SK-N-SH (cell line): ENCODE data around the gene CELF4. TPM values are rescaled to one million over a fixed set of nuclear protein-coding genes. Genes with fewer than 3 reads are reported as not detected.

ENCODE experiments used
- CTCF ChIA-PET: fragments of 300-600, 350-600 bp; formaldehyde crosslinking; extraction: SDS; loops from one replicate; lab custom pipeline; 2021; lab: Yijun Ruan, JAX
- POLR2A ChIA-PET: fragments of 350-600 bp; sonication (Branson Sonifier 250); formaldehyde crosslinking; extraction: SDS; loops from one replicate; lab custom pipeline; 2020; ENCODE audit warnings: antibody characterized with exemption, inconsistent platforms; lab: Yijun Ruan, JAX
- DNase-seq: peaks from one replicate; pipeline ENCODE4 v3.0.0; 2012
- H2AFZ ChIP-seq: fragments of 200-600 bp; sonication (generic); 2 replicates; pipeline ENCODE4 v1.8.1; 2016; ENCODE audit warnings: antibody characterized with exemption, mild to moderate bottlenecking, low read depth
- H3F3A ChIP-seq: fragments of 200-600 bp; sonication (generic); replicated peaks from 2 replicates; pipeline ENCODE3; 2016; ENCODE audit warnings: antibody characterized with exemption, mild to moderate bottlenecking; ENCODE audit not compliant: insufficient read depth
- H3K27ac ChIP-seq, 2 experiments: fragments of 200-500 bp in 1 of 2; fragments of 200-600 bp in 1 of 2; sonication (Bioruptor generic) in 1 of 2; sonication (generic), shearing (Covaris generic) in 1 of 2; 2 replicates each; pipeline versions ENCODE4 v1.5.1 to v1.6.1; 2014 to 2016; ENCODE audit warnings: low read depth in 2 of 2, inconsistent platforms in 1 of 2, low read length in 1 of 2, mild to moderate bottlenecking in 1 of 2, mixed read lengths in 1 of 2
- H3K27me3 ChIP-seq: fragments of 200-600 bp; sonication (generic), shearing (Covaris generic); 2 replicates; pipeline ENCODE4 v1.6.1; 2016; ENCODE audit warnings: mixed run types; ENCODE audit not compliant: insufficient read depth
- H3K36me3 ChIP-seq, 2 experiments: fragments of 200-500 bp in 1 of 2; fragments of 200-600 bp in 1 of 2; sonication (Bioruptor generic) in 1 of 2; sonication (generic) in 1 of 2; replicated peaks in 1 of 2; 2 replicates each; pipeline versions ENCODE3 to v1.5.1; 2014 to 2016; ENCODE audit warnings: low read length in 1 of 2, mild to moderate bottlenecking in 1 of 2; ENCODE audit not compliant: insufficient read depth in 2 of 2, control insufficient read depth in 1 of 2
- H3K4me1 ChIP-seq, 2 experiments: fragments of 200-500 bp in 1 of 2; fragments of 200-600 bp in 1 of 2; sonication (Bioruptor generic) in 1 of 2; sonication (generic), shearing (Covaris generic) in 1 of 2; 2 replicates each; pipeline versions ENCODE4 v1.5.1 to v1.6.1; 2014 to 2016; ENCODE audit warnings: low read depth in 1 of 2, low read length in 1 of 2, mixed run types in 1 of 2; ENCODE audit not compliant: insufficient read depth in 2 of 2, control insufficient read depth in 1 of 2
- H3K4me2 ChIP-seq: fragments of 200-600 bp; sonication (generic), shearing (Covaris generic); 2 replicates; pipeline ENCODE4 v1.6.1; 2017; ENCODE audit warnings: mixed run types
- H3K4me3 ChIP-seq, 2 experiments: fragments of 200-500 bp in 1 of 2; fragments of 200-600 bp in 1 of 2; sonication (Bioruptor generic) in 1 of 2; sonication (generic), shearing (Covaris generic) in 1 of 2; 2 replicates each; pipeline versions ENCODE4 v1.5.1 to v1.8.1; 2014 to 2016; ENCODE audit warnings: low read depth in 2 of 2, inconsistent platforms in 1 of 2, low read length in 1 of 2, mild to moderate bottlenecking in 1 of 2, mixed read lengths in 1 of 2, moderate library complexity in 1 of 2
- H3K79me2 ChIP-seq: fragments of 200-600 bp; sonication (generic); 2 replicates; pipeline ENCODE4 v1.8.1; 2017; ENCODE audit warnings: mild to moderate bottlenecking; ENCODE audit not compliant: insufficient read depth
- H3K9ac ChIP-seq: fragments of 200-600 bp; sonication (generic); 2 replicates; pipeline ENCODE4 v1.6.1; 2017; ENCODE audit warnings: mixed run types
- H3K9me2 ChIP-seq: fragments of 200-600 bp; sonication (generic); 2 replicates; pipeline ENCODE4 v1.6.1; 2017; ENCODE audit warnings: mixed run types
- H3K9me3 ChIP-seq: fragments of 200-600 bp; sonication (generic); 2 replicates; pipeline ENCODE4 v1.6.1; 2017; ENCODE audit warnings: mixed run types, mild to moderate bottlenecking, moderate library complexity
- H4K20me1 ChIP-seq: fragments of 200-600 bp; sonication (generic); 2 replicates; pipeline ENCODE4 v1.6.1; 2017; ENCODE audit warnings: mild to moderate bottlenecking, mixed run types; ENCODE audit not compliant: insufficient read depth
- FOSL2 ChIP-seq: IDR thresholded peaks from 2 replicates; pipeline ENCODE4 v1.4.0; 2012; ENCODE audit warnings: low read depth, mild to moderate bottlenecking, moderate library complexity, borderline replicate concordance
- FOXJ3 ChIP-seq: sonication (generic); formaldehyde crosslinking; IDR thresholded peaks from 2 replicates; pipeline ENCODE4 v1.5.1; 2020; ENCODE audit warnings: mild to moderate bottlenecking, missing genetic modification reagents
- FOXM1 ChIP-seq: IDR thresholded peaks from 2 replicates; pipeline ENCODE4 v1.4.0; 2012; ENCODE audit warnings: low read depth, mild to moderate bottlenecking
- GATA2 ChIP-seq: sonication (generic); formaldehyde crosslinking; IDR thresholded peaks from 2 replicates; pipeline ENCODE4 v1.5.0; 2020; ENCODE audit warnings: mild to moderate bottlenecking, missing genetic modification reagents
- JUND ChIP-seq: IDR thresholded peaks from 2 replicates; pipeline ENCODE4 v1.4.0; 2012
- NFIC ChIP-seq: IDR thresholded peaks from 2 replicates; pipeline ENCODE4 v1.4.0; 2012; ENCODE audit warnings: borderline replicate concordance
- NRF1 ChIP-seq: IDR thresholded peaks from 2 replicates; pipeline ENCODE4 v1.6.1; 2012; ENCODE audit warnings: low read depth, mild to moderate bottlenecking, low read length
- POLR2AphosphoS5 ChIP-seq: IDR thresholded peaks from 2 replicates; pipeline ENCODE4 v1.6.1; 2012; ENCODE audit warnings: low read depth, low read length
- RXRA ChIP-seq: IDR thresholded peaks from 2 replicates; pipeline ENCODE4 v1.4.0; 2012; ENCODE audit warnings: low read depth, mild to moderate bottlenecking, borderline replicate concordance
- SIN3A ChIP-seq: IDR thresholded peaks from 2 replicates; pipeline ENCODE4 v1.6.1; 2012; ENCODE audit warnings: low read depth, mild to moderate bottlenecking, low read length, moderate library complexity, borderline replicate concordance
- TEAD4 ChIP-seq: IDR thresholded peaks from 2 replicates; pipeline ENCODE4 v1.4.0; 2012; ENCODE audit warnings: mild to moderate bottlenecking, borderline replicate concordance; ENCODE audit not compliant: insufficient read depth
- YY1 ChIP-seq: IDR thresholded peaks from 2 replicates; pipeline ENCODE4 v1.4.0; 2012; ENCODE audit warnings: low read depth, mild to moderate bottlenecking
- WGBS: methylation state at CpG from one replicate; pipeline ENCODE4 v1.1.6; 2017; ENCODE audit warnings: low lambda C conversion rate; 5-methylcytosine and 5-hydroxymethylcytosine counted together
- polyA plus RNA-seq, 3 experiments: library from polyadenylated mRNA; depleted of rRNA; stranded (reverse); fragments of >200 nt; gene quantifications; 2 replicates each; pipeline ENCODE4 v1.2.3, GENCODE V29; 2012
- TF ChIP-seq, protein P1 (sequence below): IDR thresholded peaks from 2 replicates; pipeline ENCODE4 v1.6.1; 2012; ENCODE audit warnings: mild to moderate bottlenecking, low read depth, low read length, moderate library complexity
- TF ChIP-seq, protein P2 (sequence below): fragments of 150-350 bp; IDR thresholded peaks from 2 replicates; pipeline ENCODE4 v1.6.1; 2017; ENCODE audit warnings: antibody characterized with exemption, low read length, low read depth, borderline replicate concordance

CELF4 gene
- polyA plus RNA-seq, 1 of the 3 experiments (the other 2 are of a cell fraction), result 0.26 TPM

DNA sequence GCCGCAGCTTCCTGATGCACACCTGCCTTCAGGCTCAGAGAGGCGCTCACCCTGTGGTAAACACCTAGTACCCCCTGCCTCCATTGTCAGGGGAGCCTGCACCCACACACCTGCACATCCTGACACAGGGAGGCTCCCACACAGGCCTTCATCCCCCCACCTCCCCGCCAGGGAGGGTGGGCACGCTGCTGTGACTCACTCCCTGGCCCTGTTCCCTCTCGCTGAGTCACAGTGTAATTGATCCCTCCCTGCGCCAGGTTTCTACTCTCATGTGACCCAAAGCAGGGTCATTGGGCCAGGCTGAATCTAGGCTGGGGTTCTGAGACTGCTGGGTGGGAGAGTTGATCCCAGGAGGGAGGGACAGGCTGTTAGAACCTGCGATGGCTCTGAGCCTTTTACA, 8.5 kb upstream of the CELF4 start:
- DNase-seq, result no peak
- H3K4me1 ChIP-seq, result peaks cover 0 to 17% of the 10 kb centered on the region in 2 experiments; a peak in 1 of 4 replicates
- no peaks in the 10 kb centered on the region for H3F3A ChIP-seq
- H3K27ac ChIP-seq, result no peak overlapping the region
- H3K9me2 ChIP-seq, result no peaks in the 10 kb centered on the region
- TF ChIP-seq SIN3A, result no peak
- TF ChIP-seq, protein P1, sequence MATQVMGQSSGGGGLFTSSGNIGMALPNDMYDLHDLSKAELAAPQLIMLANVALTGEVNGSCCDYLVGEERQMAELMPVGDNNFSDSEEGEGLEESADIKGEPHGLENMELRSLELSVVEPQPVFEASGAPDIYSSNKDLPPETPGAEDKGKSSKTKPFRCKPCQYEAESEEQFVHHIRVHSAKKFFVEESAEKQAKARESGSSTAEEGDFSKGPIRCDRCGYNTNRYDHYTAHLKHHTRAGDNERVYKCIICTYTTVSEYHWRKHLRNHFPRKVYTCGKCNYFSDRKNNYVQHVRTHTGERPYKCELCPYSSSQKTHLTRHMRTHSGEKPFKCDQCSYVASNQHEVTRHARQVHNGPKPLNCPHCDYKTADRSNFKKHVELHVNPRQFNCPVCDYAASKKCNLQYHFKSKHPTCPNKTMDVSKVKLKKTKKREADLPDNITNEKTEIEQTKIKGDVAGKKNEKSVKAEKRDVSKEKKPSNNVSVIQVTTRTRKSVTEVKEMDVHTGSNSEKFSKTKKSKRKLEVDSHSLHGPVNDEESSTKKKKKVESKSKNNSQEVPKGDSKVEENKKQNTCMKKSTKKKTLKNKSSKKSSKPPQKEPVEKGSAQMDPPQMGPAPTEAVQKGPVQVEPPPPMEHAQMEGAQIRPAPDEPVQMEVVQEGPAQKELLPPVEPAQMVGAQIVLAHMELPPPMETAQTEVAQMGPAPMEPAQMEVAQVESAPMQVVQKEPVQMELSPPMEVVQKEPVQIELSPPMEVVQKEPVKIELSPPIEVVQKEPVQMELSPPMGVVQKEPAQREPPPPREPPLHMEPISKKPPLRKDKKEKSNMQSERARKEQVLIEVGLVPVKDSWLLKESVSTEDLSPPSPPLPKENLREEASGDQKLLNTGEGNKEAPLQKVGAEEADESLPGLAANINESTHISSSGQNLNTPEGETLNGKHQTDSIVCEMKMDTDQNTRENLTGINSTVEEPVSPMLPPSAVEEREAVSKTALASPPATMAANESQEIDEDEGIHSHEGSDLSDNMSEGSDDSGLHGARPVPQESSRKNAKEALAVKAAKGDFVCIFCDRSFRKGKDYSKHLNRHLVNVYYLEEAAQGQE, result no peak
- no peaks in the 10 kb centered on the region for H3K27me3 ChIP-seq
- H3K9me3 ChIP-seq, result no peaks in the 10 kb centered on the region
- CTCF ChIA-PET, result no interaction called here
- WGBS, result 51% methylated on average over 5 of the region's 7 CpGs
- POLR2A ChIA-PET, result no interaction called here
- no peaks in the 10 kb centered on the region for H4K20me1 ChIP-seq
- no peak overlapping the region for H3K9ac ChIP-seq
- H3K4me2 ChIP-seq, result no peak overlapping the region
- H3K79me2 ChIP-seq, result no peaks in the 10 kb centered on the region
- H3K36me3 ChIP-seq, result no peaks in the 10 kb centered on the region
- no peak overlapping the region for H3K4me3 ChIP-seq
- no peak overlapping the region for H2AFZ ChIP-seq

DNA sequence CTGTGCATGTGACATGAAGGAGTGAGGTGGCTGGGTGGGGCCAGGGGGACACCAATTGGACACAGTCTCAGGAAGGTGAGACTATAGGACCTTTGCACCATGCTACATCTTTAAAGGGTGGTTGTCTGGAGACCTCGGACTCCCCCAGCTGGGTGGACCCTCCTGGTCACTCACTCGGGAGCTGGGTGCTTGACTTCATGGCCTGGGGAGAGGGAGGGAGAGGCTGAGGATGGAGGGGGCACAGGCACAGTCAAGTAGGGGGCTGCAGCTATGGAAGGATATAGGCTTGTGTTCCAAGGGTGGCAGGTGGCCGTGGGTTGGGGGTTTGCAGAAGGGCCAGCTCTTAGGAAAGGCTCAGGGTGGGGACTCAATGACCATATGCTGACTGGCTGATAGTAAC, 7.1 kb upstream of the CELF4 start:
- no peak for DNase-seq
- no peak overlapping the region for H3K4me3 ChIP-seq
- H3K9ac ChIP-seq, result no peak overlapping the region
- 14% methylated on average over 2 of the region's 3 CpGs for WGBS
- no peak overlapping the region for H3K4me2 ChIP-seq
- no peaks in the 10 kb centered on the region for H3K79me2 ChIP-seq
- no peaks in the 10 kb centered on the region for H3K36me3 ChIP-seq
- H3K4me1 ChIP-seq, result peaks cover 0 to 21% of the 10 kb centered on the region in 2 experiments; a peak in 1 of 4 replicates
- ChIA-PET POLR2A (no interaction called here), CTCF (interaction anchor here (1.3 kb wide), 2 partner anchors 206 to 238 kb away, joined by 3 to 4 read pairs; no protein-coding TSS in a partner anchor)
- no peak for TF ChIP-seq NFIC
- no peak for TF ChIP-seq GATA2 (CRISPR knock-in tag)
- no peaks in the 10 kb centered on the region for H3F3A ChIP-seq
- H3K9me2 ChIP-seq, result no peaks in the 10 kb centered on the region
- H3K27ac ChIP-seq, result no peak overlapping the region
- no peaks in the 10 kb centered on the region for H4K20me1 ChIP-seq
- H3K9me3 ChIP-seq, result no peaks in the 10 kb centered on the region
- peaks cover 5% of the 10 kb centered on the region for H3K27me3 ChIP-seq
- H2AFZ ChIP-seq, result no peak overlapping the region

DNA sequence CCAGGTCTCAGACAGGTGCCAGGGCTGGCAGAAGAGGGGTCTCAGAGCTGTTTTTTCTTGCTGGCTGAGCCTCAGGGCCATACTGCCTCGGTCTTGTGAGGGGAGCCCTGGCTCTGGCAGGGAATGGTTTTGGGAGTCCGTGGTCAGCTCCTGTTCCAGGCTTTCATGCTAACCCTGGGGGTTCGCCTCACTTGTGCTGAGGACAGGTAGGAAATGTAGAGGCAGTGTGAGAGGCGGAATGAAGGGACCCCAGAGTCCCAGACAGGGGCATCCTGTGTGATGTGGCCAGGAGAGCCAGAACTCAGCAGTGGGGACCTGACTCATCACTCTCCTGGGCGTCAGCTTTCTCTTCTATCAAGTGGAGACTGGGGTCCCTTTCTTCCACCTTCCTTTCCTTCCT, 5.7 kb upstream of the CELF4 start:
- no peak for DNase-seq
- POLR2A ChIA-PET, result no interaction called here
- H3K79me2 ChIP-seq, result no peaks in the 10 kb centered on the region
- CTCF ChIA-PET, result interaction anchor here (0.7 to 2.5 kb wide), 5 partner anchors 9 to 1908 kb away, joined by 3 to 8 read pairs (median 3); no protein-coding TSS in a partner anchor
- no peak overlapping the region for H3K4me3 ChIP-seq
- no peaks in the 10 kb centered on the region for H3K9me3 ChIP-seq
- H3K4me2 ChIP-seq, result no peak overlapping the region
- H4K20me1 ChIP-seq, result no peaks in the 10 kb centered on the region
- WGBS, result 31% methylated on average over 4 of the region's 5 CpGs
- H2AFZ ChIP-seq, result no peak overlapping the region
- H3K27me3 ChIP-seq, result peaks cover 18% of the 10 kb centered on the region
- no peaks in the 10 kb centered on the region for H3F3A ChIP-seq
- no peak overlapping the region for H3K9ac ChIP-seq
- no peaks in the 10 kb centered on the region for H3K36me3 ChIP-seq
- peaks cover 0 to 12% of the 10 kb centered on the region in 2 experiments; a peak in 1 of 4 replicates for H3K4me1 ChIP-seq
- no peak overlapping the region for H3K27ac ChIP-seq
- no peaks in the 10 kb centered on the region for H3K9me2 ChIP-seq
- TF ChIP-seq POLR2AphosphoS5, result no peak
- TF ChIP-seq NRF1, result no peak
- no peak for TF ChIP-seq FOXJ3 (CRISPR knock-in tag)
- no peak for TF ChIP-seq TEAD4
- no peak for TF ChIP-seq FOXM1
- TF ChIP-seq RXRA, result no peak
- TF ChIP-seq JUND, result no peak
- TF ChIP-seq, protein P2, sequence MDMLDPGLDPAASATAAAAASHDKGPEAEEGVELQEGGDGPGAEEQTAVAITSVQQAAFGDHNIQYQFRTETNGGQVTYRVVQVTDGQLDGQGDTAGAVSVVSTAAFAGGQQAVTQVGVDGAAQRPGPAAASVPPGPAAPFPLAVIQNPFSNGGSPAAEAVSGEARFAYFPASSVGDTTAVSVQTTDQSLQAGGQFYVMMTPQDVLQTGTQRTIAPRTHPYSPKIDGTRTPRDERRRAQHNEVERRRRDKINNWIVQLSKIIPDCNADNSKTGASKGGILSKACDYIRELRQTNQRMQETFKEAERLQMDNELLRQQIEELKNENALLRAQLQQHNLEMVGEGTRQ, result no peak
- no peak for TF ChIP-seq YY1
- no peak for TF ChIP-seq FOSL2
- TF ChIP-seq, protein P1, result no peak
